Left lung (tissue), 10 donors: ENCODE results near the gene CDH10. TPM values are rescaled to one million over a fixed set of nuclear protein-coding genes. Genes with fewer than 3 reads are reported as not detected.

Experiments
- ATAC-seq: fragments of 200-7000 bp; cut with Tn5 transposase; one replicate; pipeline ENCODE4 v1.9.1; 2020; ENCODE audit warnings: moderate library complexity
- DNase-seq, 4 donors: peaks; one replicate each; pipeline ENCODE4 v3.0.0-alpha.2; 2013 to 2020
- H3K27ac ChIP-seq, 2 donors: fragments of 200-600 bp; sonication (generic) in 1 of 2; one replicate each; pipeline versions ENCODE4 v1.5.0 to v1.8.0; 2020 to 2021
- H3K27me3 ChIP-seq, 2 donors: fragments of 200-600 bp; sonication (generic) in 1 of 2; one replicate each; pipeline versions ENCODE4 v1.5.0 to v1.8.0; 2020 to 2021
- H3K36me3 ChIP-seq, 2 donors: fragments of 200-600 bp; sonication (generic) in 1 of 2; one replicate each; pipeline versions ENCODE4 v1.5.0 to v1.8.0; 2020 to 2021
- H3K4me1 ChIP-seq, 2 donors: fragments of 200-600 bp; one replicate each; pipeline ENCODE4 v1.8.0; 2021
- H3K4me3 ChIP-seq, 2 donors: fragments of 200-600 bp; sonication (generic) in 1 of 2; one replicate each; pipeline versions ENCODE4 v1.5.0 to v1.8.0; 2020 to 2021; ENCODE audit warnings: mild to moderate bottlenecking in 1 of 2
- H3K9me3 ChIP-seq, 2 donors: fragments of 200-600 bp; sonication (generic) in 1 of 2; one replicate each; pipeline versions ENCODE4 v1.5.0 to v1.8.0; 2020 to 2021
- intact Hi-C, 2 donors: fragments of 100-400 bp; cut with DNase I; formaldehyde crosslinking; loops; one replicate each; pipeline versions ENCODE4 v1.11.2 to v1.14.2; 2022
- polyA plus RNA-seq, 6 donors: library from polyadenylated mRNA; unstranded; fragments of 120-200 nt; gene quantifications; one replicate each; pipeline ENCODE4 v1.2.1, GENCODE V29; 2013; ENCODE audit not compliant: insufficient read length in 6 of 6
- total RNA-seq, 2 donors: library from RNA; stranded (reverse); fragmentation: NEBNext Ultra II Directional; extraction: Animal tissue kit (Norgen Biotek cat#: 25700); gene quantifications; one replicate each; pipeline ENCODE4 v1.2.1, GENCODE V29; 2021
- TF ChIP-seq, protein P1 (sequence below), 2 donors: fragments of 200-600 bp; sonication (generic) in 1 of 2; IDR thresholded peaks; one replicate each; pipeline versions ENCODE4 v1.5.0 to v1.8.0; 2021; ENCODE audit warnings: antibody characterized with exemption in 2 of 2
- donor health status: DM: no; HTN: yes; CAD: no.
- donor health status: DM: no; HTN: no; CAD: no.

The CDH10 gene
- total and polyA plus RNA-seq, 8 donors, result 0.21 to 3.9 (median 1.5) TPM

DNA sequence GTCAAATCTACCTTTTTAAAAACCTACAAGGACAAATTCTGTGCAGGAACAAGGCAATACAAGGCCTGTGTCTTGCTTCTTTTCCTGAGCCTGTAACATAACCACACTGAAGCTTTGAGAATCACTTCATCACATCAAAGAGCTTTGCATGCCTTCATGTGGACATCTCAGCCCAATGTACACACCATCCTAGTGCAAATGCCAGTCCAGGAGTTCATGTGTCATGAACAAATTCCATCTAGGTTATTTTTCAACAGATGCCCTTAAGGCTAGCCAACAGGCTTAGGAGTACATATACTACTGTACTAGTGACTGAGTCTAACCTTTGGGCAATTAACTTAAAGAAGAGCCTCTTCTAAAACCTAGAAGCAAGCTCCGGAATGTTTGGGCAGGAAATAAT lies 106.4 kb downstream of the CDH10 start:
- intact Hi-C loops, result no loop called here
- no peaks in the 10 kb centered on the region for H3K27me3 ChIP-seq
- no peak for ATAC-seq
- H3K4me1 ChIP-seq, result no peaks in the 10 kb centered on the region
- TF ChIP-seq, protein P1, sequence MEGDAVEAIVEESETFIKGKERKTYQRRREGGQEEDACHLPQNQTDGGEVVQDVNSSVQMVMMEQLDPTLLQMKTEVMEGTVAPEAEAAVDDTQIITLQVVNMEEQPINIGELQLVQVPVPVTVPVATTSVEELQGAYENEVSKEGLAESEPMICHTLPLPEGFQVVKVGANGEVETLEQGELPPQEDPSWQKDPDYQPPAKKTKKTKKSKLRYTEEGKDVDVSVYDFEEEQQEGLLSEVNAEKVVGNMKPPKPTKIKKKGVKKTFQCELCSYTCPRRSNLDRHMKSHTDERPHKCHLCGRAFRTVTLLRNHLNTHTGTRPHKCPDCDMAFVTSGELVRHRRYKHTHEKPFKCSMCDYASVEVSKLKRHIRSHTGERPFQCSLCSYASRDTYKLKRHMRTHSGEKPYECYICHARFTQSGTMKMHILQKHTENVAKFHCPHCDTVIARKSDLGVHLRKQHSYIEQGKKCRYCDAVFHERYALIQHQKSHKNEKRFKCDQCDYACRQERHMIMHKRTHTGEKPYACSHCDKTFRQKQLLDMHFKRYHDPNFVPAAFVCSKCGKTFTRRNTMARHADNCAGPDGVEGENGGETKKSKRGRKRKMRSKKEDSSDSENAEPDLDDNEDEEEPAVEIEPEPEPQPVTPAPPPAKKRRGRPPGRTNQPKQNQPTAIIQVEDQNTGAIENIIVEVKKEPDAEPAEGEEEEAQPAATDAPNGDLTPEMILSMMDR (IDR thresholded peaks at IDR 0.05), result no peak
- H3K36me3 ChIP-seq, result no peaks in the 10 kb centered on the region
- no peak overlapping the region for H3K27ac ChIP-seq
- DNase-seq, result no peak
- no peaks in the 10 kb centered on the region for H3K9me3 ChIP-seq
- no peak overlapping the region for H3K4me3 ChIP-seq

DNA sequence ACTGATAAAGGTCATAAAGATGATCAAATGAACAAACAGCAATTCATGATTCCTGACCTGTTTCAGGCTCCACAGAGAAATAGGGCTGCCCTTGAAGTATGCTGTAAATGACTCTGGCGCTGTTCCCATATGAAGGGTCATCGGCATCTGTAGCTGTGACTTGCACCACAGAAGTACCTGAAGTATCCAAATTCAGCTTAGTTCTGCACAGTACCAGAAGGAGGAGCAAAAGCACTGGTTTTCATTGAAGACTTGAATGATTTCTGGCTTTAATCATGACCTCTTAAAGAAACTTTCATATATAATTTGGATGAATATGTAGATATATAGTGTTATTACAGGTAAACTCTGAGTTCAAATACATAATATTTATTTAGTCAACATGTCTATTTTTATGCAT lies 109.1 kb downstream of the CDH10 start:
- H3K27me3 ChIP-seq, result no peaks in the 10 kb centered on the region
- H3K9me3 ChIP-seq, result no peaks in the 10 kb centered on the region
- H3K36me3 ChIP-seq, result no peaks in the 10 kb centered on the region
- intact Hi-C loops, result no loop called here
- TF ChIP-seq, protein P1 (IDR thresholded peaks at IDR 0.05), result no peak
- ATAC-seq, result no peak
- no peak overlapping the region for H3K4me3 ChIP-seq
- peak in 1 of 4 donors; percentile 5 for DNase-seq
- no peaks in the 10 kb centered on the region for H3K4me1 ChIP-seq
- no peak overlapping the region for H3K27ac ChIP-seq

- no peaks in the 10 kb centered on the region for H3K36me3 ChIP-seq
- H3K9me3 ChIP-seq, result no peaks in the 10 kb centered on the region
- no peak overlapping the region for H3K4me3 ChIP-seq
- no peak for ATAC-seq
- intact Hi-C loops, result no loop called here
- no peaks in the 10 kb centered on the region for H3K27me3 ChIP-seq
- H3K4me1 ChIP-seq, result no peaks in the 10 kb centered on the region
- TF ChIP-seq, protein P1 (IDR thresholded peaks at IDR 0.05), result no peak
- no peak overlapping the region for H3K27ac ChIP-seq
- DNase-seq, result no peak
Measured at GRCh38 chr5:24530906-24531305, 113.9 kb downstream of the CDH10 start.

GRCh38 chr5:24525414-24525813 lies 119.4 kb downstream of the CDH10 start:
- intact Hi-C loops, result no loop called here
- DNase-seq, result no peak
- TF ChIP-seq, protein P1 (IDR thresholded peaks at IDR 0.05), result no peak
- H3K9me3 ChIP-seq, result no peaks in the 10 kb centered on the region
- no peak overlapping the region for H3K4me3 ChIP-seq
- no peak overlapping the region for H3K27ac ChIP-seq
- H3K27me3 ChIP-seq, result no peaks in the 10 kb centered on the region
- H3K36me3 ChIP-seq, result no peaks in the 10 kb centered on the region
- no peaks in the 10 kb centered on the region for H3K4me1 ChIP-seq
- ATAC-seq, result no peak

GRCh38 chr5:24512423-24512822 lies 132.4 kb downstream of the CDH10 start:
- Histone ChIP-seq H3K27ac (no peak overlapping the region), H3K4me1 (no peaks in the 10 kb centered on the region), H3K36me3 (no peaks in the 10 kb centered on the region), H3K27me3 (no peaks in the 10 kb centered on the region), H3K4me3 (no peak overlapping the region), H3K9me3 (no peaks in the 10 kb centered on the region)
- TF ChIP-seq, protein P1 (IDR thresholded peaks at IDR 0.05), result no peak
- DNase-seq, result no peak
- ATAC-seq, result no peak
- intact Hi-C loops, result no loop called here
